22Rv1 (cell line): ENCODE data around the gene ABCC6.

Source experiments
- CTCF ChIP-seq: fragments of 450-650 bp; IDR thresholded peaks from 2 replicates; pipeline ENCODE4 v1.5.1; 2017; ENCODE audit warnings: mild to moderate bottlenecking
- ZFX ChIP-seq: fragments of 450-650 bp; IDR thresholded peaks from 2 replicates; pipeline ENCODE4 v1.6.1; 2017; ENCODE audit warnings: antibody characterized with exemption, borderline replicate concordance

GRCh38 chr16:16175296-16175695 lies 48.0 kb downstream of the ABCC6 start:
- TF ChIP-seq CTCF (no peak), ZFX (no peak)
